Stimulated activated naive CD8-positive, alpha-beta T cell treated with anti-CD3 and anti-CD28 coated beads, Interleukin-15, amount 100 ng/mL, for 72 hours (primary cell): ENCODE measurements around the gene AURKAIP1.
"Not testable (repeated sequence)": the region's sequence is repeated elsewhere in the genome, so short reads cannot be mapped to it uniquely, and the experiment has no call there.

Experiments
- ATAC-seq: fragments of 150-1000 bp; cut with Tn5 transposase; 2 replicates; pipeline ENCODE4 v1.10.0; 2021; ENCODE audit warnings: mild to moderate bottlenecking, moderate library complexity
- DNase-seq, 2 donors: peaks; one replicate each; pipeline ENCODE4 v3.0.0; 2021 to 2022
- H3K27ac Mint-ChIP-seq, 2 donors: one replicate each; pipeline ENCODE4 v1.8.0; 2022; ENCODE audit warnings: mild to moderate bottlenecking in 2 of 2, mixed read lengths in 2 of 2, moderate library complexity in 2 of 2
- H3K27me3 Mint-ChIP-seq: one replicate; pipeline ENCODE4 v1.8.0; 2022; ENCODE audit warnings: mixed read lengths
- H3K4me1 Mint-ChIP-seq: one replicate; pipeline ENCODE4 v1.8.0; 2022; ENCODE audit warnings: mild to moderate bottlenecking, mixed read lengths
- H3K4me3 Mint-ChIP-seq, 2 donors: one replicate each; pipeline ENCODE4 v1.8.0; 2022; ENCODE audit warnings: mild to moderate bottlenecking in 2 of 2, mixed read lengths in 2 of 2, moderate library complexity in 1 of 2
- H3K9me3 Mint-ChIP-seq, 2 donors: one replicate each; pipeline ENCODE4 v1.8.0; 2022; ENCODE audit warnings: mixed read lengths in 2 of 2

Gene AURKAIP1

GRCh38 chr1:1374929-1375662, at the start of gene AURKAIP1:
TSS of gene AURKAIP1 (minus strand) at chr1:1375207. CDS start at chr1:1374756, 451 bp downstream.
- H3K27me3 Mint-ChIP-seq, result no peaks in the 10 kb centered on the region
- H3K27ac Mint-ChIP-seq, result peak within 1 kb of the TSS; percentile 96 to 98
- peak; percentile 90 for ATAC-seq
- no peaks in the 10 kb centered on the region for H3K9me3 Mint-ChIP-seq
- H3K4me1 Mint-ChIP-seq, result peaks cover 49% of the 10 kb centered on the region
- H3K4me3 Mint-ChIP-seq, result peak within 1 kb of the TSS; percentile 89 to 90
- DNase-seq, result peak; percentile 97 to 99

- peaks cover 70% of the 10 kb centered on the region for H3K27me3 Mint-ChIP-seq
- H3K27ac Mint-ChIP-seq, result peak overlapping the region in 1 of 2 donors; percentile 74
- H3K4me3 Mint-ChIP-seq, result no peak overlapping the region
- no peak for ATAC-seq
- peaks cover 27% of the 10 kb centered on the region for H3K4me1 Mint-ChIP-seq
- no peak for DNase-seq
- no peaks in the 10 kb centered on the region for H3K9me3 Mint-ChIP-seq
Observed at GRCh38 chr1:1424707-1425106, 49.7 kb upstream of the AURKAIP1 start.

DNA sequence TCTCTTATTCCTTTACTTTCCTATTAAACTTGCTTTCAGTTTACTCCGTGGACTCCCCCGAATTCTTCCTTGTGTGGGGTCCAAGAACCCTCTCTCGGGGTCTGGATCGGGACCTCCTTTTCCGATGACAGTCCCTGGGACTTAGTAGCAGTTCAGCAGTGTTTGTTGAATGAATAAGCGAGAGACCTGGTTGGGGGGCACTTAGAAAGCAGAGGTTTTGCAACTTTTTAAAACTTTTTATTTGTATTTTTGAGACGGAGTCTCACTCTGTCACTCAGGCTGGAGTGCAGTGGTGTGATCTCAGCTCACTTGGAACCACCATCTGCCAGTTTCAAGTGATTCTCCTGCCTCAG, 48.2 kb upstream of the AURKAIP1 start:
- ATAC-seq (no peak), DNase-seq (no peak)
- H3K27me3 Mint-ChIP-seq, result peaks cover 56% of the 10 kb centered on the region
- H3K9me3 Mint-ChIP-seq, result no peaks in the 10 kb centered on the region
- H3K4me3 Mint-ChIP-seq, result no peak overlapping the region
- H3K4me1 Mint-ChIP-seq, result peaks cover 28% of the 10 kb centered on the region
- no peak overlapping the region for H3K27ac Mint-ChIP-seq

DNA sequence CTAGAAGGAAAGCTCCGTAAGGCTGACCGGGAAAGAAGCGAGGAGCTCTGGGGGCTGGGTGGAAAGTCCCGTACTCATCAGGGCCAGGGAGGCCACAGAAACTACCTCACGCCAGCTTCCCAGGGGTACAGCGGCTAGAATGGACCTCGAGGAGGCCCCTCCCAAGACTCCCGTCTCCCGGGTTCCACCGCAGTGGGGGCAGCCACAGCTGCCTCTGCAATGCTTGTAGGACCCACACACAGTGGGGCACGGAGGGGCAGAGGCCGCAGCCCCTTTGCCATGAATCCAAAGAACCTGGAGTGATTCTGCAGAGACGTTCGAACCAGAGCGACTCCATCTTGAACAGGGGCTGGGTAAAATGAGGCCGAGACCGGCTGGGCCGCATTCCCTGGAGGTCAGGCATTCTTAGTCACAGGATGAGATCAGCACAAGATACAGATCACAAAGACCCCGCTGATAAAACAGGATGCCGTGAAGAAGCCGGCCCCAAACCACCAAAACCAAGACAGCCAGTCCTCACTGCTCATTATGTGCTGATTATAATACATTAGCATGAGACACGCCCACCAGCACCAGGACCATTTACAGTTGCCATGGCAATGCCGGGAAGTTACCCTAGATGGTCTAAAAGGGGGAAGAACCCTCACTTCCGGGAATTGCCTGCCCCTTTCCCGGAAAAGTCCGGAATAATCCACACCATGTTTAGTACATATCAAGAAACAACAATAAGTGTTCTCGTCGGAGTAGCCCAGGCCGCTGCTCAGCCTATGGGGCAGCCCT, 47.6 kb upstream of the AURKAIP1 start:
- H3K4me3 Mint-ChIP-seq, result no peak overlapping the region
- ATAC-seq (no peak), DNase-seq (no peak)
- peaks cover 53% of the 10 kb centered on the region for H3K27me3 Mint-ChIP-seq
- H3K4me1 Mint-ChIP-seq, result peaks cover 33% of the 10 kb centered on the region
- peak overlapping the region in 1 of 2 donors; percentile 42 for H3K27ac Mint-ChIP-seq
- no peaks in the 10 kb centered on the region for H3K9me3 Mint-ChIP-seq

- Mint-ChIP-seq H3K9me3 (no peaks in the 10 kb centered on the region), H3K27ac (no peak overlapping the region), H3K4me1 (peaks cover 36% of the 10 kb centered on the region), H3K4me3 (no peak overlapping the region), H3K27me3 (peaks cover 53% of the 10 kb centered on the region)
- no peak for ATAC-seq
- no peak for DNase-seq
Observed at GRCh38 chr1:1421907-1422464, 47.0 kb upstream of the AURKAIP1 start.

GRCh38 chr1:1421147-1421906, 46.3 kb upstream of the AURKAIP1 start, which contains the start of gene ANKRD65:
TSS of gene ANKRD65 (minus strand) at chr1:1421276. CDS start at chr1:1421005, 271 bp downstream.
- peaks cover 33% of the 10 kb centered on the region for H3K4me1 Mint-ChIP-seq
- ATAC-seq (no peak), DNase-seq (no peak)
- peak within 1 kb of the TSS; percentile 62 to 71 for H3K4me3 Mint-ChIP-seq
- H3K27me3 Mint-ChIP-seq, result peaks cover 49% of the 10 kb centered on the region
- H3K9me3 Mint-ChIP-seq, result no peaks in the 10 kb centered on the region
- no peak within 1 kb of the TSS for H3K27ac Mint-ChIP-seq

DNA sequence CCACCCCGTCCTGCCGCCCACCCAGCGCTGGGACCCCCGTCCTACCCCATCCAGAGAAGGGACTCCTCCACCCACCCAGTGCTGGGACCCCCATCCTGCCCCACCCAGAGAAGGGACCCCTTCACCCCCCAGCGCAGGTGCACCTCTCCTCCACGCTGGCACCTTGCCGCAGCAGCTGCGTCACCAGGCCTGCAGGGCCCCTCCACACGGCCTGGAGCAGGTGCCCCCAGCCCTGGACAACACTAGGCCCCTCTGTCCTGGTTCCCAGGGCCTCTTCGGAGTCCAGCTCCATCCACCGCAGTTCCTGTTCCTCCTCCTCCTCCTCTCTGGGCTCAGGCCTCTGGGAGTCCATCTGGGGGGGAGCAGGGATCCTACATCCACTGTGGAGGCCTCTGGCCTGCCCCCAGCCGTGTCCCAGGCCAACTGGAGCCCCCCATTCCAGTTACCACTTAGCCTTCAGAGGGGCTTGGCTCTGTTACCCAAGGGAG, 45.7 kb upstream of the AURKAIP1 start:
- Mint-ChIP-seq H3K9me3 (no peaks in the 10 kb centered on the region), H3K27ac (no peak overlapping the region), H3K4me3 (peak overlapping the region; percentile 62 to 71), H3K27me3 (peaks cover 43% of the 10 kb centered on the region), H3K4me1 (peaks cover 27% of the 10 kb centered on the region)
- no peak for DNase-seq
- ATAC-seq, result peak; percentile 58

DNA sequence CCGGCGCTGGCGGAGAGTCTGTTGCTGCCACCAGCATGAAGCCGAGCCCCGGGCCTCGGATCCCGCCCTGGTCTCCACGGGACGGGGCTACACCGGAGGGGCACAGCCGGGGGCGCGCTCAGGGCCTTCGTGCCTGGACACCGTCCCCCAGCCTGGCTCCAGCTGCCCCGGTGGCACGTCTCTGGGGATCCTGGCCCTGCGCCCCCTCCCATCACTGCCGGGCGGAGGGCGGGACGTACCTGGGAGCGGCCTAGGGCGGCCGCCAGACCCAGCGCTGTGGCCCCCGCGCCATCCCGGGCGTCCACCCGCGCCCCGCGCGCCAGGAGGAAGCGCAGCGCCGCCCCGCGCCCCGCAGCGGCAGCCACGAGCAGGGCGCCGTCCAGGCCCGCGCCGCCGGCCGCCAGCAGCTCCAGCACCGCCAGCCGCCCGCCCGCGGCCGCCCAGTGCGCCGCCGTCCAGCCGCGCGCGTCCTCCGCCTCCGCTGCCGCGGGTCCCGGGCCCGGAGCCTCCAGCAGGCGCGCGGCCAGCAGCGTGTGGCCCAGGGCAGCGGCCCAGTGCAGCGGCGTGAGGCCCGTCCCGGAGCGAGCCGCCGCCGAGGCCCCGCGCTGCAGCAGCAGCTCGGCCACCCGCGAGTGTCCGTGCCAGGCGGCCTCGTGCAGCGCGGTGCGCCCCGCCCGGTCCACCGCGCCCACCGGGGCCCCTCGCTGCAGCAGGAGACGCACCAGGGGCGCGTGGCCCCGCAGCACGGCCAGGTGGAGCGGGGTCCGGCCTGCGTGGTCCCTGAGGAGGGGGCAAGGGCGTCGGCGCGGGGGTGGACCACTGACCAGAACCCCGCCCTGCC, 45.0 kb upstream of the AURKAIP1 start:
- peak; percentile 64 for ATAC-seq
- Mint-ChIP-seq H3K27ac (no peak overlapping the region), H3K27me3 (peaks cover 36% of the 10 kb centered on the region), H3K4me3 (no peak overlapping the region), H3K4me1 (peaks cover 27% of the 10 kb centered on the region), H3K9me3 (no peaks in the 10 kb centered on the region)
- no peak for DNase-seq

- DNase-seq, result no peak
- Mint-ChIP-seq H3K4me1 (peaks cover 27% of the 10 kb centered on the region), H3K27me3 (peaks cover 29% of the 10 kb centered on the region), H3K27ac (no peak overlapping the region), H3K4me3 (peak overlapping the region in 1 of 2 donors; percentile 26), H3K9me3 (no peaks in the 10 kb centered on the region)
- no peak for ATAC-seq
Observed at GRCh38 chr1:1419363-1419812, 44.4 kb upstream of the AURKAIP1 start.

DNA sequence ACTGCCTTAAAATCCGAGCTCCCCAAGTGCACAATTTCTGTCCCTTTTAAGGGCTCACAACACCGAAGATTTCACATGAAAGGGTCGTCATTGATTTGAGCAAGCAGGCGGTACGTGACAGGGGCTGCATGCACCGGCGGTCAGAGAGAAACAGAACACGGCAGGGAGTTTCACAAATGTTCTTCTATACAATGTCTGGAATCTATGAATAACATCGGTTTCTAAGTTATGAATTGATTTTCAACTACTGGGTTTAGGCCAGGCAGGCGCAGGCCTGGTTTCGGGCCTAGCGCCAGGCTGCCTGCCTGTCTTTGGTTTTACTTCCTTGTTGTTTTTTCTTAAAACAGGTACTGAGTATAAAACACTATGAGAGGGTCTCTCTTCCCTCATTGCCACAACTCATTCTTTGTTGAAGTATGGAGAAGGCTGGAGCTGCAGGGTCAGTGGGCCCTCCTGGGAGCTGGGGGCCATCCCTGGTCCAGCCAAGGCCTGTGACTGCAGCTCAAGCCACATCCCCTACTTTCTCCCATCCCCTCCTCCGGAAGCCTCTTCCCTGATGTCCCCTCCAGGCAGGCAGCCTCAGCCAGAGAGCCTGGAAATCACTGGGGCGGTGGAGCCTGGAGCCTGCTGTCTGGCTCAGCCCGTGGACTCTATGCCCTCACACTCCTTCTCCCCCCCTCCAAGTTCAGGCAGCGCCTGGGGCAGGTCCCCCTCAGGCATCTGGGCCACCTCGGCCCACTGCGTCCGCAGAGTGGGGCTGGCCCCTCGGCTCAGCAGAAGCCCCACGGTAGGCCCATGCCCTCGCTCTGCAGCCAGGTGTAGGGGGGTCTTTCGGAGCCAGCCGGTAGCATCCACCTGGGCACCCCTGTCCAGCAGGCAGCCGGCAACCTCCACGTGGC, 43.7 kb upstream of the AURKAIP1 start:
- H3K9me3 Mint-ChIP-seq, result no peaks in the 10 kb centered on the region
- DNase-seq (no peak), ATAC-seq (no peak)
- no peak overlapping the region for H3K4me3 Mint-ChIP-seq
- H3K27ac Mint-ChIP-seq, result no peak overlapping the region
- peaks cover 27% of the 10 kb centered on the region for H3K27me3 Mint-ChIP-seq
- H3K4me1 Mint-ChIP-seq, result peaks cover 27% of the 10 kb centered on the region

DNA sequence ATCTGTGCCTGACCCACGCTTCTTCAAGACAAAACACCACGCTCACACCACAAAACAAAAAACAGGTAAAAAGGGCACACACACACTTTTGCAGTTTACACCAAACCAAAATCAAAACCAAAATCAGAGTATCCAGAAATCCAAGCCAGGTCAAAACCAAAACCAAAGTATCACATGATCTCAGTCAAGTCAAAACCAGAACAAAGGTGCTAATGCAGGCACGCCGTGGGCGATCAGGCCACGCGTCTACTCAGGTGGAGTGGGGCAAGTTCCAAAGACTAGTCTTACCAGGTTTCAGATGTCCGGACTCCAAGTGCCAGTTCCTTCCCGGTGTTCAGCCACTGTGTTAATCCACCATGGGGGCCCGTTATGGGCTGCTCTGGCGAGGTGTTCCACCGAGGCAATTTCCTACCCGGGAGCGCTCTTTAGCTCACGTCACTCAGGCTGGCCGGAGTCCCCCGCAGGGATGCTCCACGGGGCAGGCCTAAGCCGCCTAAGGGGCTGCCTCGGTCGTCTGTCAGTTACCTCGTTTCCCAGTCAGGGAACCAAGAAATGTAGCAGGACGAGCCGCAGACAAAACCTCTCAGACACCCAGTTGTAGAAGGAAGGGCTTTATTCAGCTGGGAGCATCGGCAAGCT, 42.9 kb upstream of the AURKAIP1 start:
- peaks cover 23% of the 10 kb centered on the region for H3K4me1 Mint-ChIP-seq
- not testable (repeated sequence) for H3K27ac Mint-ChIP-seq, H3K9me3 Mint-ChIP-seq, ATAC-seq, DNase-seq, H3K4me3 Mint-ChIP-seq
- H3K27me3 Mint-ChIP-seq, result peaks cover 26% of the 10 kb centered on the region

- not testable (repeated sequence) for DNase-seq, H3K9me3 Mint-ChIP-seq, H3K4me3 Mint-ChIP-seq, H3K27ac Mint-ChIP-seq, ATAC-seq
- H3K27me3 Mint-ChIP-seq, result peaks cover 21% of the 10 kb centered on the region
- peaks cover 17% of the 10 kb centered on the region for H3K4me1 Mint-ChIP-seq
Observed at GRCh38 chr1:1417396-1417795, 42.4 kb upstream of the AURKAIP1 start.

DNA sequence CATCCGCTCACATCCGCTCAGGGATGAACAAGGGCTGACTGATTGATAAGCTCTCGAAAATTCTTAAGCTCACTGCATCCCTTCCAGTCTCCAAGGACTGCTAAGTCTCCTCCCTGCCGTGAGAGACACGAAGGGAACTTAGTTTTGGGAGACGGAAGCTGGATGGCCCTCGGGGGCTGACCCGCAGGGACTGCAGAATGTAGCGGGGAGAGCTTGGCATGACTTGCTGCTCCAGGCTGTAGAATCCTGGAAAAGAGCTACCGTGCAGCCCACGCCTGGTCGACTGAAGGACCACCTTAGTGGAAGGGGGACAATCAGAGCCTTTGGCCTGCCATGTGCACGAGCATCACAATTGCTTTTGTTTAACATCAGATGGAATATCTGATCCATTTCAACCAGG, 40.7 kb upstream of the AURKAIP1 start:
- no peaks in the 10 kb centered on the region for H3K9me3 Mint-ChIP-seq
- no peak for DNase-seq

More for the DNA sequence above, 40.7 kb upstream of the AURKAIP1 start:
- Mint-ChIP-seq H3K27me3 (peaks cover 4% of the 10 kb centered on the region), H3K27ac (no peak overlapping the region), H3K4me3 (no peak overlapping the region), H3K4me1 (peaks cover 12% of the 10 kb centered on the region)
- ATAC-seq, result no peak
